Suprapubic skin (tissue), 4 donors: ENCODE data around the gene NFIB. TPM values are rescaled to one million over a fixed set of nuclear protein-coding genes. Genes with fewer than 3 reads are reported as not detected.

ENCODE experiments used
- DNase-seq, 2 donors: peaks; one replicate each; pipeline ENCODE4 v3.0.0-alpha.2; 2019; ENCODE audit warnings: low spot score in 2 of 2
- H3K27ac ChIP-seq: fragments of 200-600 bp; sonication (generic); one replicate; pipeline ENCODE4 v1.5.1; 2019
- H3K27me3 ChIP-seq: fragments of 200-600 bp; sonication (generic); one replicate; pipeline ENCODE4 v1.5.1; 2019
- H3K36me3 ChIP-seq: fragments of 200-600 bp; sonication (generic); one replicate; pipeline ENCODE4 v1.5.1; 2019
- H3K4me1 ChIP-seq: fragments of 200-600 bp; sonication (generic); one replicate; pipeline ENCODE4 v1.5.1; 2019
- H3K4me3 ChIP-seq: fragments of 200-600 bp; sonication (generic); one replicate; pipeline ENCODE4 v1.5.1; 2019; ENCODE audit warnings: mild to moderate bottlenecking
- H3K9me3 ChIP-seq: fragments of 200-600 bp; sonication (generic); one replicate; pipeline ENCODE4 v1.5.1; 2019
- CTCF ChIP-seq, 2 donors: fragments of 200-600 bp in 1 of 2; fragments of 450-650 bp in 1 of 2; sonication (generic) in 1 of 2; IDR thresholded peaks; one replicate each; pipeline ENCODE4 v1.5.1; 2016 to 2019; ENCODE audit warnings: antibody characterized with exemption in 2 of 2, mild to moderate bottlenecking in 1 of 2, moderate library complexity in 1 of 2
- EP300 ChIP-seq: sonication (generic); formaldehyde crosslinking; IDR thresholded peaks from one replicate; pipeline ENCODE4 v1.6.1; 2017; ENCODE audit warnings: antibody characterized with exemption
- POLR2A ChIP-seq, 2 donors: fragments of 450-650 bp; IDR thresholded peaks; one replicate each; pipeline ENCODE4 v1.6.1; 2017; ENCODE audit warnings: antibody characterized with exemption in 2 of 2, mild to moderate bottlenecking in 2 of 2, moderate library complexity in 2 of 2
- POLR2AphosphoS5 ChIP-seq, 3 donors: sonication (generic); formaldehyde crosslinking; IDR thresholded peaks; one replicate each; pipeline ENCODE4 v1.6.1; 2017; ENCODE audit warnings: antibody characterized with exemption in 3 of 3
- WGBS: methylation state at CpG from one replicate; pipeline ENCODE4 v1.1.5; 2018; 5-methylcytosine and 5-hydroxymethylcytosine counted together
- total RNA-seq, 4 donors: library from RNA; depleted of rRNA; stranded (reverse); fragments of >200 nt; gene quantifications; one replicate each; pipeline ENCODE4 v1.1.0, GENCODE V29; 2016

Gene NFIB
- total RNA-seq, 4 donors from 2014 or later, result 90.4 to 204 (median 112) TPM

GRCh38 chr9:14321517-14322130 lies 7.7 kb upstream of the NFIB start:
- TF ChIP-seq POLR2A (IDR thresholded peaks at IDR 0.05) (no peak), POLR2AphosphoS5 (IDR thresholded peaks at IDR 0.05) (no peak), EP300 (no peak), CTCF (IDR thresholded peaks at IDR 0.05) (no peak)
- DNase-seq, result no peak
- Histone ChIP-seq H3K4me3 (peak overlapping the region; percentile 92), H3K4me1 (peaks cover 66% of the 10 kb centered on the region), H3K27ac (peak overlapping the region; percentile 98), H3K36me3 (no peaks in the 10 kb centered on the region), H3K9me3 (no peaks in the 10 kb centered on the region), H3K27me3 (no peaks in the 10 kb centered on the region)
- WGBS, result 6% methylated on average over 9 of the region's 9 CpGs

GRCh38 chr9:14320271-14321181 lies 6.6 kb upstream of the NFIB start:
- peak overlapping the region; percentile 92 for H3K4me3 ChIP-seq
- peak overlapping the region; percentile 98 for H3K27ac ChIP-seq
- H3K4me1 ChIP-seq, result peaks cover 70% of the 10 kb centered on the region
- TF ChIP-seq POLR2AphosphoS5 (IDR thresholded peaks at IDR 0.05) (peak in 1 of 3 donors; percentile 28), CTCF (IDR thresholded peaks at IDR 0.05) (no peak)
- H3K36me3 ChIP-seq, result no peaks in the 10 kb centered on the region
- H3K27me3 ChIP-seq, result no peaks in the 10 kb centered on the region
- WGBS, result 15% methylated on average over 14 of the region's 14 CpGs
- no peak for DNase-seq
- no peaks in the 10 kb centered on the region for H3K9me3 ChIP-seq

- WGBS, result 24% methylated on average over 4 of the region's 4 CpGs
- H3K27ac ChIP-seq, result peak overlapping the region; percentile 98
- no peaks in the 10 kb centered on the region for H3K9me3 ChIP-seq
- TF ChIP-seq CTCF (IDR thresholded peaks at IDR 0.05), result no peak
- no peak for TF ChIP-seq POLR2AphosphoS5 (IDR thresholded peaks at IDR 0.05)
- TF ChIP-seq EP300, result no peak
- TF ChIP-seq POLR2A (IDR thresholded peaks at IDR 0.05), result no peak
- H3K36me3 ChIP-seq, result no peaks in the 10 kb centered on the region
- H3K4me1 ChIP-seq, result peaks cover 67% of the 10 kb centered on the region
- peak overlapping the region; percentile 9 for H3K4me3 ChIP-seq
- no peaks in the 10 kb centered on the region for H3K27me3 ChIP-seq
- DNase-seq, result no peak
Observed at GRCh38 chr9:14318934-14319580, 5.1 kb upstream of the NFIB start.

GRCh38 chr9:14318361-14318760 lies 4.4 kb upstream of the NFIB start:
- no peaks in the 10 kb centered on the region for H3K27me3 ChIP-seq
- peaks cover 61% of the 10 kb centered on the region for H3K4me1 ChIP-seq
- no peaks in the 10 kb centered on the region for H3K36me3 ChIP-seq
- 17% methylated on average over 2 of the region's 2 CpGs for WGBS
- H3K9me3 ChIP-seq, result no peaks in the 10 kb centered on the region
- DNase-seq, result no peak
- TF ChIP-seq EP300, result no peak
- no peak for TF ChIP-seq POLR2A (IDR thresholded peaks at IDR 0.05)
- no peak for TF ChIP-seq CTCF (IDR thresholded peaks at IDR 0.05)
- TF ChIP-seq POLR2AphosphoS5 (IDR thresholded peaks at IDR 0.05), result no peak
- H3K27ac ChIP-seq, result peak overlapping the region; percentile 98
- H3K4me3 ChIP-seq, result peak overlapping the region; percentile 71
